Kidney (tissue), 14 donors: ENCODE results near the gene TRIM41. TPM values are rescaled to one million over a fixed set of nuclear protein-coding genes. Genes with fewer than 3 reads are reported as not detected.
A peak's percentile ranks its signal among the peaks of the same experiment; 100 is the strongest.

Experiments used
- DNase-seq, 5 donors: peaks; one replicate each; pipeline ENCODE4 v3.0.0-alpha.2; 2013 to 2020
- FAIRE-seq: peaks from 2 replicates; lab custom pipeline; 2012; peaks lifted over from hg19 to GRCh38; lab: Jason Lieb, UNC
- H3K27ac ChIP-seq, 2 donors: one replicate each; pipeline ENCODE4 v1.7.0; 2013; ENCODE audit warnings: low read depth in 2 of 2, low read length in 2 of 2, inconsistent platforms in 1 of 2
- H3K27me3 ChIP-seq: one replicate; pipeline ENCODE4 v1.7.1; 2013; ENCODE audit warnings: low read length, inconsistent platforms; ENCODE audit not compliant: control insufficient read depth, insufficient read depth
- H3K36me3 ChIP-seq, 3 donors: one replicate each; pipeline versions ENCODE4 v1.7.0 to v1.7.1; 2013; ENCODE audit warnings: low read length in 3 of 3, control low read depth in 1 of 3, inconsistent platforms in 1 of 3; ENCODE audit not compliant: insufficient read depth in 3 of 3, control insufficient read depth in 2 of 3
- H3K4me1 ChIP-seq, 3 donors: one replicate each; pipeline versions ENCODE4 v1.7.0 to v1.7.1; 2013; ENCODE audit warnings: low read length in 3 of 3, inconsistent platforms in 1 of 3, low read depth in 1 of 3; ENCODE audit not compliant: control insufficient read depth in 2 of 3, insufficient read depth in 2 of 3
- H3K4me3 ChIP-seq, 3 donors: one replicate each; pipeline versions ENCODE4 v1.7.0 to v1.8.1; 2013; ENCODE audit warnings: low read length in 3 of 3, control low read depth in 1 of 3, inconsistent platforms in 1 of 3
- H3K9ac ChIP-seq, 3 donors: one replicate each; pipeline versions ENCODE4 v1.7.0 to v1.7.1; 2013; ENCODE audit warnings: low read length in 3 of 3, control low read depth in 1 of 3, inconsistent platforms in 1 of 3
- H3K9me3 ChIP-seq, 3 donors: one replicate each; pipeline versions ENCODE4 v1.7.0 to v1.7.1; 2013; ENCODE audit warnings: low read length in 3 of 3, control low read depth in 1 of 3, inconsistent platforms in 1 of 3; ENCODE audit not compliant: control insufficient read depth in 2 of 3, insufficient read depth in 1 of 3
- CTCF ChIP-seq: IDR thresholded peaks from 3 replicates; pipeline ENCODE4 v1.5.1; 2012; ENCODE audit warnings: mild to moderate bottlenecking, moderate library complexity, borderline replicate concordance; ENCODE audit not compliant: insufficient read depth; ENCODE audit errors: extremely low read depth
- intact Hi-C: fragments of 100-400 bp; cut with DNase I; formaldehyde crosslinking; loops from one replicate; pipeline ENCODE4 v1.11.1; 2022
- polyA plus RNA-seq: library from polyadenylated mRNA; stranded (reverse); fragments of 350-450 nt; fragmentation: Illumina TruSeq; extraction: RNeasy Lipid Tissue Mini Kit (QIAGEN cat#74804); gene quantifications from one replicate; pipeline ENCODE4 v1.2.3, GENCODE V29; 2014; ENCODE audit warnings: low read depth, low replicate concordance; ENCODE audit not compliant: insufficient read depth
- total RNA-seq: library from RNA; stranded (reverse); fragmentation: NEBNext Ultra II Directional; extraction: Animal tissue kit (Norgen Biotek cat#: 25700); gene quantifications from one replicate; pipeline ENCODE4 v1.2.1, GENCODE V29; 2021
- donor health status: control.
- donor health status: control.
- donor health status: control.
- donor health status: control.
- donor health status: control.
- donor health status: DM: yes; HTN: yes; CAD: no.
- donor health status: Normal renal cell carcinoma (clear cell type).

TRIM41 gene
- total and polyA plus RNA-seq, 2 donors from 2014 or later, result 21.8 to 34.9 TPM

GRCh38 chr5:181243564-181244343, 20.7 kb downstream of the TRIM41 start, which contains the start of gene RACK1:
Gene RACK1, minus strand, starts transcription at chr5:181243906. Its CDS starts 106 bp downstream, at chr5:181243800.
- FAIRE-seq, result no peak
- Histone ChIP-seq H3K36me3 (peaks cover 13 to 23% (median 19%) of the 10 kb centered on the region in 3 donors), H3K27ac (peak within 1 kb of the TSS; percentile 93 to 94), H3K4me3 (peak within 1 kb of the TSS; percentile 83 to 99 (median 95)), H3K9me3 (no peaks in the 10 kb centered on the region), H3K9ac (peak within 1 kb of the TSS; percentile 95 to 100 (median 97)), H3K27me3 (no peaks in the 10 kb centered on the region), H3K4me1 (peaks cover 4 to 31% (median 20%) of the 10 kb centered on the region in 3 donors)
- no peak for TF ChIP-seq CTCF
- peak; percentile 94 to 97 (median 94) for DNase-seq
- intact Hi-C loops, result no loop called here

GRCh38 chr5:181245427-181246275, 22.6 kb downstream of the TRIM41 start:
- H3K9me3 ChIP-seq, result no peaks in the 10 kb centered on the region
- H3K27me3 ChIP-seq, result no peaks in the 10 kb centered on the region
- H3K4me1 ChIP-seq, result peaks cover 4 to 40% (median 20%) of the 10 kb centered on the region in 3 donors
- DNase-seq (peak in 1 of 5 donors; percentile 83), FAIRE-seq (no peak)
- peak overlapping the region; percentile 96 for H3K27ac ChIP-seq
- intact Hi-C loops, result no loop called here
- peaks cover 5 to 15% (median 11%) of the 10 kb centered on the region in 3 donors for H3K36me3 ChIP-seq
- no peak for TF ChIP-seq CTCF
- H3K9ac ChIP-seq, result peak overlapping the region; percentile 81 to 97 (median 93)
- H3K4me3 ChIP-seq, result peak overlapping the region; percentile 86 to 97 (median 87)

GRCh38 chr5:181246276-181247049, 23.4 kb downstream of the TRIM41 start:
- intact Hi-C loops, result no loop called here
- H3K9ac ChIP-seq, result peak overlapping the region; percentile 81 to 99 (median 93)
- peaks cover 4 to 42% (median 19%) of the 10 kb centered on the region in 3 donors for H3K4me1 ChIP-seq
- H3K27me3 ChIP-seq, result no peaks in the 10 kb centered on the region
- peak overlapping the region; percentile 87 to 97 (median 90) for H3K4me3 ChIP-seq
- TF ChIP-seq CTCF, result no peak
- no peak for FAIRE-seq
- peak overlapping the region; percentile 96 for H3K27ac ChIP-seq
- no peaks in the 10 kb centered on the region for H3K9me3 ChIP-seq
- DNase-seq, result peak; percentile 89 to 97 (median 95)
- peaks cover 4 to 8% (median 5%) of the 10 kb centered on the region in 3 donors for H3K36me3 ChIP-seq
